NCI-H128 (cell line): Measurements from ENCODE around the gene FFAR4.

Experiments
- DNase-seq: peaks from one replicate; lab custom pipeline; 2025; ENCODE audit not compliant: unreplicated experiment; lab: John Stamatoyannopoulos, UW

FFAR4 gene

DNA sequence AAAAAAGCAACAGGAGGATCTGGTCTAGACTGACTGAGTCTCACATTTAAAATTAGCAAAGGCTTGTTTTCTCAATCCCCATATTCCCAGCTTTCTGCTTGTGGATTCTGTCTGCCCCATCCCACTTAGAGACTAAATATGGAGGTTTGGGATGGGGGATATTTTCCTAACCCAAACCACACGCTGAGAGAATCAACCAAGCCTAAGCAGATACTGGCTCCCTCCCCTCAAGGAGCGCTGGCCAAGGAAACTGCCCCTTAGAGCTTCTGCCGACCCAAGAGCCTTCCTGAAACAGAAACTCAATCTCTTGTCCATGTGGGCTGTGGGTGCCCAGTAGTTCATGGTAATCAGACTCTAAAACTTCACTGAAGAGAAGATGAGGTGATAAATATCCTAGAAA, 3.9 kb downstream of the FFAR4 start:
- DNase-seq: no peak

DNA sequence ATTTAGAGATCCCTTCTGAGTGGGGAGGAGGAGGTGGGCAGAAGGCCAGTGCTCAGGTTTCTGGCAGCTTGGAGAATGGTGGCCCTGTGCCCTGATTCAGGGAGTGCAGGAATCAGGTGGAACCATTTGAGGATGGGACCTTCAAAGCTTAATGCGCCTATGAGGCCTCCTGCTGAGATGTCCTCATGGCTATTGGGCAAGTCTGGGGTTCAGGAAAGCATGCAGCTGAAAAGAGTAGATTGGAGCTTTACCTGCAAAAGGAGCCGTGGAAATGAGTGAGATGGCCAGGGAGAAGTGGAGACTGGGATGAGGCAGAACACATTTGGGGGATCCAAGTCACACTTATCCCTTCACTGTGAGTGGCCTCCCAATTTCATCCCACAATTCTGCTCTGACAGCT, 6.1 kb downstream of the FFAR4 start:
- no peak for DNase-seq

DNA sequence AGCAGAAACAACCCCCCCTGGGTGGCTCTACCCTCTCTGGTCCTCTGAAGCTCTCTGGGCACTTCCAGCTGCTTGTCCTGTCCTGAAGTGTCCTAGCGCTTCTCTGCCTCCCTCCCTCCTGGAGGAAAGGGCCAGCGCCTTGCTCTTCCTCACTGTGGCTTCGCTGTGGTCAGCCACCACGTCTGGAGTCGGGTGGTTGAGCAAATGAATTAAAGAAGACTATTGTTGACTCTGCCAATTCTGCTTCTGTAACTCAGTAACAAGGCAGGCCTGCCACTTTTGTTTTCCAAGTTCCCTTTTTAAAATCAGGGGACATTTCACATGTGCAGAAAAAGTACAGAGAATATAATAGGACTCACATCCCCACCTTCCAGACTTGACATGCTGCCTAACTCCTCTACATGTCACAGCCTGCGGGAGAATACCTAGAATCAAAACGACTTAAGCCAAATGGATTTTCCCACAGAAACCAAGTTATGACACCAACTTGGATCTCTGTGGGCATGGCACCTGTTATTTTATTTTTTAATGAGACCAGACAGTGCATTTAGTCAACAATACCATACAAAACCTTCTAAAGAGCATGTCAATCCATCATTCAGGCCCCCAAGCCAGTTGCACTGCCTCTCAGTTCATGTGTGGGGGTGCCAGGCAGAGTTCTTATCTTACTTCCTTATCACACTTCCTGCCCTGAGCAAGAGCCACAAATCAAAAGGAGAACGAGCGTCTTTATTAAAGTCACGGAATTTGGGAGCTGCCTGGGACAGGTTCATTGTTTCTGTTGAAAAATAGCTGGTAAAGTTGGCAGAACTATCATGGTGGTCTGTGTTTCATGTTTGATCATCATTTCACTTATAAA, 6.8 kb downstream of the FFAR4 start:
- no peak for DNase-seq

DNA sequence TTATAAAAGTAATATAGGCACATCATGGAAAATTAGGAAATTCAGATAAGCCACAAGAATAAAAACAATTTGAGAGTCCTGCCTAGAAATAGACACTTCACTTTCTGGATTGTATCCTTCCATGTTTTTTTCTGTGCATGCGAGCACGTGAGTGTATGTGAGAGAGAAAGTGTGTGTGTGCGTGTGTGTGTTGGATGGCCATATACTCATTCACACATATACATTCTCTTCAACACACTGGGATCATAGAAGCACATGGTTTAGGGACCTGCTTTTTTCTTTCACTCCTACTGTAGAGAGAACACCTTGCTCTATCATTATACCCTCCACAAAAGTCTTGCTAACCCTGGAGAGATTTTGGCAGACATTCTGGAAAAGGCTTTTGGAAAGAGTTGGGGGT, 7.5 kb downstream of the FFAR4 start:
- no peak for DNase-seq

DNA sequence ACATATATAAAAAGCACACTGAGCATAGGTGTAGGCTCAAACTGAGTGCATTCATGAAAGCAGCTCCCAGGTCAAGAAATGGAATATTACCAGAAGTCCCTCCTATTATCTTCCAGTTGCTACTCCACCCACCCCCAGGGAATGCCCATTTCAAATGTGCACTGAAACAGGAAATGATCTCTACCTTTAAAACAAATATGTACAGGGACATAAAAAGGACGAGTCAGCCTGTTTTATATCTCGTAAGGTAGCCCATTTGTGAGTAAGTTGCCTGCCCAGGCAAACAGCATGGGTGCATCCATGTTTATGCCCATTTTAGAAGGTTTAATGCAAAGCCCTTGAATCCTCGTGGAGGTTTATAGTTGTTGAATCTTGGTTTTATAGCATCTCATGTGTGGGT, 10.4 kb downstream of the FFAR4 start:
- DNase-seq: no peak

DNA sequence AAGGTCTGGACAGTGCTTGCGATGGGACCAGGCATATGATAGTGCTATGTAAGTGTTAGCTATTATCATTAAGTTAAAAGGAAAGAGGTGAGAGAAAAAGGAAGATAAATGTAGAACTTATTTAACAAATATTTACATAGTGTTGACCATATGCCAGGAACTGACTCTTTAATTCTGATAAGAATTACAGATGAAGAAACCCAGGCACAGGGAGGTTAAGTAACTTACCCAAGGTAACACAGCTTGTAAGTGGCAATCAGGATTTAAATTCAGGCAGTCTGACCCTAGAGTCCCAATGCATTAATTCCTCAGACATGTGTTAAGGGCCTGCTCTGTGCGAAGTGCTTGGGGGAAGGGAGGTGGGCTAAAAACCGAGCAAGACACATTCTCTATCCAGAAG, 11.1 kb downstream of the FFAR4 start:
- DNase-seq: no peak

DNA sequence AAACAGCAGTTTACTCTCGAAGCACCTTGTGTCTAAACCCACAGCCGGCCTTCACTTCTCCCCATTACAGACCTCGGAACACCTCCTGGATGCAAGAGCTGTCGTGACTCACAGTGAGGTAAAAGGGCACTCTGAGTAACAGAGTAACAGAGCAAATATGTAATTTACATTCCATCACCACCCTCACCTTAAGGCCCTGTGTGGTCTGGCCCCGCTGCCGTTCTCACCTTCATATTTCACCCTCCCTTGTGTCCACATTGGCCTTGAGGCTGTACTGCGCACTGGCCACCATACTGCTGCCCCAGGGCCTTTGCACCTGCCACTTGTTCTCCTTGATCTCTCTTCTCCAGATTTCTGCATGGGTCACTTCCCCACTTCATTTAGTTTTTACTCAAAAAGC, 12.6 kb downstream of the FFAR4 start:
- DNase-seq: no peak

DNA sequence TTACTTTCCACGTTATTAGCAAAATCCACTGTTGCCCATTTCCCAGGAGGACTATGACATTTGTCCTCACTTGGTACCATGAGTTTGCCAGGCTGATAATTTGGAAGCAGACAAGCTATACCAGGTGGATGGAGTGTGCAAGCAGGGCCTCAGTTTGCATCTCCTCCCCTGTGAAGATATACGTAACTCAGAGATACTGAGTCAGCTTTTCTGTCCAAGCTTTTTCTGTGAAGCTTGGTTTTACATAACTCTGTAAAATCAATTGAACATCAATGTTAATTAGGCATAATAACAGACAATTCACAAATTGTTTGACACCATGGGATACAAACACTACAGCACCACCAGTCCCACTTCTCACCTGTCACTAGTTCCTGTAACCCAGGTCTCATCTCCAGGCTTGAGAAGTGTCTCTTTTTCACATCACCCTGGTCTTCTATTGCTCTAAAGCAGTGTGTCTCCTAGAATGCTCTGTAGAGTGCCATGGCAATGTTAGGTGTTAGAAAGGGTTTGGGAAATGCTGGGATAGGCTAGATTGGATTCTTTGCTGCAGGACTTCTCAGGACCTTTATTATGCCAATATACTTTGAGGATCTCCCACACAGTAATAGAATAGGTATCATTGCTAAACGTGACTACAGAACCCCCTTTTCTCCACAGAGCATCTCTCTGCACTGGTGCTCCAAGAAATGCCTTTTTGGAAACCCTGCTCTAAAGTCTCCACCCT, 13.7 kb downstream of the FFAR4 start:
- DNase-seq: no peak

DNA sequence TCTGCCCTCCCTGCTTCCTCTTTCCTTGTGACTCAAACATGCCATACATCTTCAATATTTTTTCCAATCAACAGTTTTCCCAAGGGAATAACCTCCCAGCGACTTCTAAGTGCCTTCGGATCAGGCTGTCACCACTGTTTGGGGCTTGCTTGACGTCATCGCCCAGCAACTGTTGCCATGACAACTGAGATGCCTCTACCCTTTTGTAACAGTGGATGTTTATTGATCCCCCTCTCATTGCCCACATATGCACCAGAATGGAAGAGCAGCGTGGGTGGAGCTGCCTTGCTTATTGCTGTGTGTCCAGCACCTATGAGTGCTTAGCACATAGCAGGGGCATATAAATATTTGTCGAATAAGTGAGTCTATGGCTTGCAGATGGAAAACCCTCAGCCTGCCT, 14.4 kb downstream of the FFAR4 start:
- no peak for DNase-seq

DNA sequence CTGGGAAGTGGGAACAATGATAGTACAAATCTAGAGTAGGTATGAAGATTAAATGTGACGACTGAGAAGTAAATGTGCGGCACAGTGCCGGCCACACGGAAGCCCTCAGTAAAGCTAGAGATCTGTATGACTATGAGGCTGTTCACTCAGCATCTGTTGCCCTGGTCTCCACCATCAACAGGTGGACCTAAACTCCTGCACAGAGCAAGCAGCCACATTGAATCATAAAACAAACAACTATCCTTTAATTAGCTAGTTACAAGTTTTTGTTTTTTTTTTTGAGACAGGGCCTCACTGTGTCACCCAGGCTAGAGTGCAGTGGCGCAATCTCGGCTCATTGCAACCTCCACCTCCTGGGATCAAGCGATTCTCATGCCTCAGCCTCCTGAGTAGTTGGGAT, 18.0 kb downstream of the FFAR4 start:
- no peak for DNase-seq

DNA sequence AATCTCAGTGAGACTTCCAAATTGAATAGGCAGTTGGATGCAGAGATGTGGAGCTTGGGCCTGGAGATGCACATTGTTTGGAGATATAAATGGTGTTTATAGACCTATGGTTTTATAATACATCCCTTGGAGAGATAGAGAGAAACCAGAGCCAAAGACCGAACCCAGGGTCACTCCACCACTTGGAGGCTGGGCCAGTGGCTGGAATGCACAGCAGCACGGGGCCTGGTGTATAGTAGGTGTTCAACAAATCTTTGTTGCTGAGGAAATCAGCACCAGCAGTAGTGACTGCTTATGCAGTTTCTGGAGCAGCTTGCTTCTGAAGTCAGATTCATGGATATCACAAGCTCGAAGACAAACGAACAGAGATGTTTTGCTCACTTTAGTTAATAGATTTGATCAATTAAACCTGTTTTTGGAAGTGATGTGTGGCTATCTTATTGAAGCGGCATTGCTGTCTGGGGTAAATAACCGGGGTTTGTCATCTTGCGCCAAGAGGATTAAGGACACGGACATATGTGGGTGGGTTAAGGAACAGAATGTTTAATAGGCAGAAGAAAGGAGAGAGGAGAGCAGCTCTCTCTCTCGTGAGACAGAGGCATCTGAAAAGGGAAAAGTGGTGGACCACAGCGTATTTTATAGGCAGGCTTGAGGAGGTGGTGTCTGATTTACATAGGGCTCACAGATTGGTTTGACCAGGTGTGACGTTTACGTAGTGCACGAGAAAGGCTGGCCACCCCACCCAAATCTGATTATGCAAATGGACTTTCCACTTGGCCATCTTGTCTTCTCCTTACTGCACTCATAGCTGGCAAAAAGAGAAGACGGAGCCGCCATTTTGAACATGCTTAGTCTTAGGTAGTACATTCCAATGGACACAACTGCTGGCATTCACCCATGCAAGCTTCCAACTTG, 23.4 kb downstream of the FFAR4 start:
- no peak for DNase-seq

DNA sequence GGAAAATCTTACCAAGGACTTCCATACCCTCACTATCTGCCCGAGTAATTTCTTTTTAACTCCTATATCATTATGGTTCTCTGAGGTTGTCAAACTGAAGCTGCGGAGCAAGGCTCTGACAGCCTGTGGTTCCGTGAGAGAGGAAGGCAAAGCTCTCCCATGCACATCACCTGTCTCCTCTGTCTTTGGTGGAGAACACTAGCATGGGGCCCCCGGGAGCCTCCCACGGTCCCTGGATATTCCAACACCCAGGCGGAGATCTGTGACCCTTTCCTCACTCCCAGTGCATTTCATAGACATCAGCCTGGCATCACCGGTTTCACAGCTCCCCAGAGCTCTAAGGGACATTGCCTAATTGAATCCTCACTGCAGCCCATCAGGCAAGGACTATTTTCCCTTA, 24.2 kb downstream of the FFAR4 start:
- no peak for DNase-seq

DNA sequence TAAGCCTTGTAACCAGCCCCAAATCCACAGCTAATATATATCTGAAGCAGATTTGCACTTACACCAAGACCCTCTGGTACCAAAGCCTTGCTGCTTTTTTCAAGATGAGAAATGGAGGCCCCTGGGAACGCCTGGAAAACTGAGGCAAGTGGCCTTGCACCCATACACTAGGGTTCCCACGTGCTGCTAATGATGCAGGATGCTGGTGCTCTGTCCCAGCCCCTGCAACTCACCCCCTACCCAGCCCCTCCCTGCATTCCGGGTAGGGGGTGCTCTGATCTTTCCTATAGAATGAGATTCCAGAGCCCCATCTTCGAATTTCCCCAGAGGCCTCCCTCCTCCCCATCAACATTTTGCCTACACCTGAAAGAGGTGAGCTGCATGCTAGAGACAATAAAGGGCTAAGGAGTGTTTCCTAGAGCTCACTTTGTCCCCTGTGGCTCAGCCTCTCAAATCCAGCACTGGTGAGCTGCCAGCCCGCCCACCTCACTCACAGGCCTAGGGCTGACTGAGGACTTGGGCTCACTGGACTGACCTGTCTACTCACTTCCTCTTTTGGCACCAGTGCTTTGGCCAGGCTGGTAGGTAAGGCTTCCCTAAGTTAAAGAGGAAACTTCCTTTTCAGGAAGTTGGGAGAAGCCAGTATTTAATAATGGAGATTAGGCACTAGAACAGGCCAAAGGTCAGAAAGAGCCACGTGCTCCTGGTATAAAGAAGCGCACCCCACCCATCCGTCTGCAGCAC, 24.8 kb downstream of the FFAR4 start:
- DNase-seq: no peak

DNA sequence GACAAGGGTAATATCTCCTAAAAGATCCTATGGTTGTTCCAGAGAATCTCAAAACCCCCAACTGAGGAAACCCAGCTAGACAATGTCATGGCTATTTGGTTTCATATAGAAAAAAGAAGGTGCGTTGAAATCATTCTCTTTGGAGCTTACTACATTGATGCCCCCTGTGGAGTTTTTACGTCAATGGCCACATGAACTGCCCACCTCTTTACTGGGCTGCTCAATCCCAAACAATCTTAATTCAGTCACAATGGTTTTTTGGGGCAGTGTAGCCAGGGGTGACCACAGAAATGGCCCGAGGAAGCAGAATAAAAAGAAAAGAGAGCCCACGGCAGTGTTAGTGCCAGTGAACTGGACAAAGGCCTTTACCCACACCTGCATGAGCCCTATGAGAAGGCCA, 26.8 kb downstream of the FFAR4 start:
- no peak for DNase-seq

DNA sequence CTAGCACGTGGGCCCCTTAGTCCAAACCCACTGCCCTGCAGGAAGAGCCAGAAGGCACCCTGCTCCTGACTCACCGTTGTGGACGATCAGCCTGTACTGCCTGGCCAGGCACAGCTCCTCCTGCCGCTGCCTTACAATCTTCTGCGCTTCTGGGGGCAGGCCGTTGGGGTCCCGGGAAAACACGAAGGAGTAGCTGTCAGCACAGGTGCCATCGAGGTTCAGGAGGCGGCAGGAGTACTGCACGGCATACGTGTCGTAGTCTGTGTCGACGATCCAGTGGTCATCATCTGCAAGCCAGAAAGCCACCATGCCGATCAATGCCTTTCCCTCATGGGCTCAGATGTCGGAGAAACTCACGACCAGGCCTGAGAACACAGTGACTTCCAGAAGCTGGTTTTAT, 27.3 kb downstream of the FFAR4 start:
- DNase-seq: no peak

DNA sequence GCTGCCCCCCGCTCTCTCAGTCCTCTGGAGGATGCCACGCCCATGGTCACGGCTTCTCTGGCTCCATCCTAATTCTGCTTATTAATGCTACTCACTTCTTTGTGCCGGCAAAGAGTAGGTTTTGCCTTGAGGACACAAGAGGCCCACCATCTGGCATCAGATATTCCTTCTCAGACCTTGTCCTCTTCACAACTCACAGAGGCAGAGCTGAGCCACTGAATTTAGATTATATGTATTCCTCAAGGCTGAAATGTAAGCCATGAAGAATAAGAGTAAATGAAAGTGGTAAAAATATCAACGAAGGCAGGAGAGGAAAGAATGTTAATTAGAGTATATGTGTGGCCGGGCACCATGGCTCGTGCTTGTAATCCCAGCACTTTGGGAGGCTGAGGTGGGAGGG, 28.1 kb downstream of the FFAR4 start:
- DNase-seq: no peak

DNA sequence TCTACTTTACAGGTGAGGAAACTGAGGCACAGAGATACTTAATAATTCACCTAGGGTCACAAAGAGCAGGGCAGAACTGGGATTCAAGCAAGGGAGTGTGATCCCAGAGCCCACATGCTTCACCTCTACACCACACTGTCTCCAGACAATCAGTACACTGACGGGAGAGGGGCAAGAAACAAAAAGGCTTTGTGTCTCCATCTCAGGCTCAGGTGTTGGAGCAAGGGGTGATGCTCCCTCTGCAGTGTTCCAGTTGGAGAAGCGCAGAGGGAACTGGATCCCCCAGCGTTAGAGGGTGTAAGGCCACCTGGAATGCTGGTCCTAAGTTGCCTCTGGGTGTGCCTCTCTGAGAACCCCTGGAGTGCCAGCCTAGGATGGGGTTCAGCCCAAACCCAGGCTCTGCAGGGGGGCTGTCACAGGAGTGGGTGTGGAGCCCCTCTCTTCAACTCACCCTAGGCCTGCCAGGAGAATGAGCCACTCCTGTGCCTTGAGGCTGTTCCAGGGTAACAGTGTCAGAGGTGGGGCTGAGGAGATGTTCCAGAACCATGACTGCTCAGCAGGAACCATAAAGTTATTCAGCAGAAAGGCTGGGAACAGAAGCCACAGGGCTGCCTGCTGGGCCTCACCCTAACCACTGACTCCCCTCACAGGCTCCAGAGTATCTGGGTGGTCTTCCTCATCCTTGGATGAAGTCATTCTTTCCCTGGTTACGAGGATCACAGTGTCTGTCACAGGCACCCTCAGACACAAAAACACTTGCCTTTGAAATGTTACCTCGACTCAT, 29.1 kb downstream of the FFAR4 start:
- no peak for DNase-seq

DNA sequence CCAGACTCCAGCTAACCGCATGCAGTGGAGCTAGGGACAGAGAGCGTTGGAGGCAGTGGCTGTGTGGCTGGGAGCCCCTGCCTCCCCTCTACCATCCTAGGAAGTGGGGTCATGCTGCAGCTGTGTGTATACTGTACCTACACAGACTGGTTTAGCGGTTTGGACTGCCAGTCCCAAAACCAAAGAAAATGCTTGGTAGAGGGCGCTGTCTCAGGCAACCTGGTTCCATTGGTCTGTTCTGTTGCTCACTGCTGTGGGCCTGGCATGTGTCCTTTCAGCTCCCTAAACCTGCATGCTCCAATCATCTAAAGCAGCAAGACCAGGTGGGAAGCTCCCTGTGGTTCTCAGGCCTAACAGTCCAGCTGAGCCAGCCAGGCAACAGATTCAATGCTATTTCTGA, 30.1 kb downstream of the FFAR4 start:
- no peak for DNase-seq

DNA sequence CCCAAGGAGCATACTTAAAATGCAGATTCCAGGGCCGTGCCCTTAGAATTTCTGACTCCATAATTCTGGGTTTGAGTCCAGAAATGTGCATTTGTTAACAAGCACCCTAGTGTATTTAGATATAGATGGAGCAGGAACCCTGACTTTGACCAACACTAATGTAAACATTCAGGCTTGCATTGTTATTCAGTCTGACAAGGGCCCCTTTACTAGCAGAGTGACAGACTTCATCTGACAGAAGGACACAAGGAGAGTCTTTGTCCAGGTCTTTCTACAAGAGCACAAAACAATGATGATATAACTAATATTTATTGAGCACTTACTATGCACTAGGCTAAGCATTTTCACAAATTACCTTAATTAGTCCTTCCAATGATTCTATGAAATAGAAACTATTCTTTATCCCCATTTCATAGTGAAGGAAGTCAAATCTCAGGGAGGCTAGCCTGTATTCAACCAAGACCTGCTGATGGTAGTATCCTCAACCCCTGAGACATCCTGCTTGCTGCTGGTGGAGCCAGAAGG, 30.7 kb downstream of the FFAR4 start:
- no peak for DNase-seq

DNA sequence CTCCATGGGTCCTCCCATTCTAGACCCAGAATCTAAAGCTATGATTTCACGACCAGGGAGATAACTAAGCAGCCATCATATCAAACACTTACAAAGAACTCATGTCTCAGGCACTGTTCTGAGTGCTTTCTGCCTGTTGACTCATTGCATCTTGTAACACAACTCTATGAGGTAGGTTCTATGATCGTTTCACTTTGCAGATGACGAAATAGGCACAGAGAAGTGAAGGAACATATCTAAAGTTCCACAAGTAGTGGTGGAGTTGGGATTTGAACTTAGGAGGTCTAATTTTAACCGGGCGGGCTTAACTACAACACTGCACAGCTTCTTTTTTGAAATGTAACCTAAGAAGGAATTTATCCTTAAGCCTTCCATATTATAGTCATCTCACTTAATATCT, 31.7 kb downstream of the FFAR4 start:
- no peak for DNase-seq
